ENCODE data around the gene ATP8A1.

GRCh38 chr4:42616572-42616971, 40.3 kb downstream of the ATP8A1 start:
- TF ChIP-seq CTCF (IDR thresholded peaks at IDR 0.05) (no peak), POLR2A (IDR thresholded peaks at IDR 0.05) (no peak)
